Left forelimb (tissue), 1 donor: ENCODE data around the gene ZNF689.
"Not testable (repeated sequence)": the region's sequence is repeated elsewhere in the genome, so short reads cannot be mapped to it uniquely, and the experiment has no call there.

ENCODE experiments used
- DNase-seq: peaks from one replicate; pipeline ENCODE4 v3.0.0-alpha.2; 2018; ENCODE audit warnings: low spot score

ZNF689 gene

GRCh38 chr16:30609926-30610839 lies at the start of gene ZNF689:
TSS of gene ZNF689 (minus strand) at chr16:30610389. CDS start at chr16:30610041, 348 bp downstream.
- peak; percentile 98 for DNase-seq

- no peak for DNase-seq
Observed at GRCh38 chr16:30658731-30659506, 48.7 kb upstream of the ZNF689 start.

DNA sequence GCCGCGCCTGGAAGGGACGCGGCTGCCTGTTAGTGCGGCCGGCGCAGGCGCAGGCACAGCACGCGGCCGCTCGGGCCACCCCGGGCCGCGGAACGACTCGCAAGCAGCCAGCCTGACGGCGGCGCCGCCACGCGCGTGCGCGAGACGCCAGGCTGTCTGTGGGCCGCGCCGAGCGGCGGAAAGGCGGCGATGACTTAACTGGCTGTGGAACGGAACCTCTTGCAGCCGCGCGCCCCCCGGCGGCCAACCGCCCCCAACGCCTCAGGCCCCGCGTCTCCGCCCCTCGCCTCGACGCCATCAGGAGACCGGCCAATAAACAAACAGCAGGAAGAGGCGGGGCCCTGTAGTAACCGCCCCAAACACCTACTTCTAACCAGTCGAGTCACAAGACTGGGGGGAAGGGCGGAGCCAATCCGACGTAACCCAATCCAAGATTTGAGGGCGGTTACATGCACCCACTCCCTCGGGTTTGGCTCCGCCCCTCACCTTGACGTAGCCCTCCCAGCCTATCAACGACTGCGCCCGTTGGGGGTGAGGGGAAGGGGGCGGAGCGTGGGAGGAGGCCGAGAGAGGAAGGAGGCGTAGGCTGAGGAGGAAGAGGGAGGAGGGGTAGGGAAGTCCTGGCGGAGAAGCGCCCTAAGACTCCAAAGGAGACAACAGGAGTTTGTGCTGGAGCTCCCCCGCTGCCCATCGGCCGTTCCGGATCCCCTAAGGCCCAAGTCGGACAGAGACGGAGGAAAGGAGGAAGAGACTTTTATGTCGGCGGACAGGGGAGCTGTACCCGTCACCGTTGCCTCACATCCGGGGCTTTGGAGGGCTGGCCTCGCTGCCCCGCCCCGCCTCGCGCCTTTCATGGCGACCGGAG lies 47.9 kb upstream of the ZNF689 start, which contains the start of gene FBRS:
FBRS (plus strand) TSS at position 566 of the 865 bp plus-strand sequence. CDS start 1,088 bp downstream, outside the sequence.
- DNase-seq: peak; percentile 100

GRCh38 chr16:30656974-30657865 lies 47.0 kb upstream of the ZNF689 start:
- DNase-seq: no peak

DNA sequence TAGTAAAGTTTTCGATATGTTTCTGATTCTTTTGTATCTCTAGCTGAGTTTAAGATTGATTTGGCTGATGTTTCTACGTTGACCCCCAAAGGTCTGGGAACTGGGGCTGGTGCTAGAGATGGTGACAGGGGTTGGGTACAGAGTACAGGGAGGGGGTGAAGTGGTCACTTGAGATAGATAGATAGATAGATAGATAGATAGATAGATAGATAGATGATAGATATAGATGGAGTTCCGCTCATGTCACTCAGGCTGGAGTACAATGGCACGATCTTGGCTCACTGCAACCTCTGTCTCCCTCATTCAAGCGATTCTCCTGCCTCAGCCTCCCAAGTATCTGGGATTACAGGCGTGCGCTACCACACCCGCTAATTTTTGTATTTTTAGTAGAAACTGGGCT lies 46.2 kb upstream of the ZNF689 start:
- no peak for DNase-seq

DNA sequence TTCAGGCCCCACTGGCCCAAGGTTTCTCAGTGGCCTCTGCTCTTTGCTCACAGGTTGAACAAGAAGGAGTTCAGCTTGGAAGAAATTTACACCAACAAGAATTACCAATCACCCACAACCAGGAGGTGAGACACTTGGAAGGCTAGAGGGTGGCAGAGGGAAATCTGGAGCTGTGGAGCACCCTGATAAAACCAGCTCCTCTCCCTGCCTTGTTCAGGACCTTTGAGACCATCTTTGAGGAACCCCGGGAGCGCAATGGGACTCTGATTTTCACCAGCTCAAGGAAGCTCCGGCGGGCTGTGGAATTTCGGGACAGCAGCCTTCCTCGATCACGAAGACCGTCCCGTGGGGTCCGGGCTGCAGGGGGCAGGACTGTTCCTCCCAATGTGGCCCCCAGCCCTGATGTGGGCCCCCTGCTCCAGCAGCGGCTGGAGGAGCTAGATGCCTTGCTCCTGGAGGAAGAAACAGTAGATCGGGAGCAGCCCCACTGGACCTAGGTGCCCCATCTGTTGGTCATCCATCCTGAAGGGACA lies 45.7 kb upstream of the ZNF689 start:
- DNase-seq: no peak

GRCh38 chr16:30654856-30655255 lies 44.7 kb upstream of the ZNF689 start:
- no peak for DNase-seq

- DNase-seq: no peak
Observed at GRCh38 chr16:30652718-30653117, 42.5 kb upstream of the ZNF689 start.

GRCh38 chr16:30652005-30652296 lies 41.8 kb upstream of the ZNF689 start:
- DNase-seq: no peak

DNA sequence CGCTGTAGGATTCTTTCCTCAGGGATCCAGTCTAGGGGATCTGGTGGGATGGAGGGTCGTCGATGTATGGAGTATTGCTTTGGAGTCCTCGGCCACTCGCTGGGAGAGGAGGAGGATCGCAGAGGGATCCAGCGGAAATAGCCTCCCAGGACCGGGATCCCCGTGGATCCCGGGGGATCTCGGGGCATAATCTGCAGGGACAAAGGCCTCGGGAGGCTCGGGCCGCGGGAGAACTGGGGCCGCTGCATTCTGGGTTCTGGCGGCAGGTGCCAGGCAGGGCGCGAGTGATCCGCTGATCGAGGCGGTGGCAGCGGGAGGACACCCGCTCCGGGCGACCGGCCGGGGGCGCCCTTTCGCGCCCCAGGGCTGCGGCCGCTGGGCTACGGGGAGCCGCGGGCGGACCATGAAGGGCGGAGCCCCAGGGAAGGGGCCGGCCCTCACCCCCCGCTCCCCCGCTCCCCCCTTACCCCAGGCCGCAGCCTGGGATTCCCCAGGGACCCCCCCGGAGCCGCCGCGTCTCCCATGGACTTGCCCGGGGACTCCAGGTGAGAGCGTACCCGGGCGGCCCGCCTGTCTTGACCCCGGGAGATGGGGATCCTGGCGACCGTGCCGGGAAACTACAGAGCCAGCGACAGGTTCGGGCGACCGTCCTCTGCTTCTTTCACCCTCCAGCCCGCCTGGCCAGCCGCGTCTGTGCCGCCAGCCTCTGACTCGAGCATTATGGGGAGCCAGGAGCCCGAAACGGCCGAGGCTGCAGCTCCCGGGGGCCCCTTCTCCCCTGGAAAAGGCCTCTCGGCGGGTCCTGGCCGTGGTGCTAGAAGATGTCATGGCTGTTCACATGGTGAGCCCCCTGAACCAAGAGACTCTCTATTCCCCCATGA lies 41.2 kb upstream of the ZNF689 start:
- DNase-seq: no peak

GRCh38 chr16:30650369-30651123 lies 40.4 kb upstream of the ZNF689 start, which contains the start of gene PRR14:
TSS of gene PRR14 (plus strand) at chr16:30650960. CDS start at chr16:30651646, 686 bp downstream.
- DNase-seq: peak; percentile 99

GRCh38 chr16:30649725-30650368 lies 39.7 kb upstream of the ZNF689 start:
- no peak for DNase-seq

GRCh38 chr16:30647274-30647571 lies 37.0 kb upstream of the ZNF689 start:
- DNase-seq: no peak

GRCh38 chr16:30645727-30646126 lies 35.5 kb upstream of the ZNF689 start:
- DNase-seq: no peak

DNA sequence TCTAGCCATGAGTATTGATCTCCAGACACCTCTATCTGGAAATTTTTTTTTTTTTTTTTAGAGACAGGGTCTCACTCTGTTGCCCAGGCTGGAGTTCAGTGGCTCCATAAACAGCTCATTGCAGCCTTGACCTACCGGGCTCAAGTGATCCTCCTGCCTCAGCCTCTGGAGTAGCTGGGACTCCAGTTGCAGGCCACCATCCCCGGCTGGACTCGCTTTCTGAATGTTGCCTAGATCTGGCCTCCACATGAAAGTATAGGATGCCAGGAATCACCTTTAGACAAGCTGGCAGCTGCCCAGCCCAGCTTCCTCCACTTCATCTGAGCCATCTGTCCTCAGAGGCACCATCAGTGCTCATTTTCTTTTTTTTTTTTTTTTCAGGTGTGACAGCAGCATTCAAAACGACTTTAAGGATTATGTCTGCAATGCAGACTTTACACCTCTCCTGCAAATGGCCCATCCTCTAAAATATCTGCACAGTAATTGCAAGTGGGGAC lies 34.2 kb upstream of the ZNF689 start:
- DNase-seq: no peak

DNA sequence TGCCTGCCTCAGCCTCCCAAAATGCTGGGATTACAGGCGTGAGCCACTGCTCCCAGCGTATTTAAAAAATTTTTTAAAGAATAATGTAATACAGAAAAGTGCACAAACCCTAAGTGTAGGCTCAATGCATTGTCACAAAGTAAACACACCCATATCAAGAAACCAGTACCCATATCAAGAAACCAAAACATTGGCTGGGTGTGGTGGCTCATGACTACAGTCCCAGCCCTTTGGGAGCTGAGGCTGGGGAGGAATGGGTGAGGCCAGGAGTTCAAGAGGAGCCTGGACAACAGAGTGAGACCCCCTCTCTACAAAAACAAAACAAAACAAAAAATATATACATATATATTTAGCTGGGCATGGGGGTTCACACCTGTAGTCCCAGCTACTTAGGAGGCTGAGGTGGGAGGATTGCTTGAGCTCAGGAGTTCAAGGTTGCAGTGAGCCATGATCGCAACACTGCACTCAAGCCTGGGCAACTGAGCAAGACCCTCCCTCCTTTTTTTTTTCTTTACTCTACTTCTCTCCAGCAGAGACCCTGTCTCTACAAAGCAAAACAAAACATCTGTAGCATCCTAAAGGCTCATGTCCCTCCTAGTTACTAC lies 31.3 kb upstream of the ZNF689 start:
- DNase-seq: no peak

GRCh38 chr16:30637944-30638343 lies 27.8 kb upstream of the ZNF689 start:
- no peak for DNase-seq

GRCh38 chr16:30637139-30637538 lies 26.9 kb upstream of the ZNF689 start:
- DNase-seq: not testable (repeated sequence)
